GM23338 (cell line): ENCODE measurements around the gene SLAMF6. TPM values are rescaled to one million over a fixed set of nuclear protein-coding genes. Genes with fewer than 3 reads are reported as not detected.

Experiments used
- ATAC-seq: fragments of 200-7000 bp; cut with Tn5 transposase; 3 replicates; pipeline ENCODE4 v1.9.1; 2020
- DNase-seq: peaks from one replicate; pipeline ENCODE4 v3.0.0-alpha.2; 2015; ENCODE audit warnings: low spot score
- H2AFZ ChIP-seq: fragments of 200-600 bp; sonication (generic); 2 replicates; pipeline ENCODE4 v1.8.0; 2016; ENCODE audit warnings: antibody characterized with exemption, mild to moderate bottlenecking, moderate library complexity
- H3F3A ChIP-seq: fragments of 200-600 bp; sonication (generic); replicated peaks from 2 replicates; pipeline ENCODE4 v1.8.0; 2017; ENCODE audit warnings: antibody characterized with exemption, mixed run types, low read depth
- H3K27ac ChIP-seq: fragments of 200-600 bp; sonication (generic); 2 replicates; pipeline ENCODE4 v1.6.1; 2016; ENCODE audit warnings: low read depth
- H3K27me3 ChIP-seq: fragments of 200-600 bp; sonication (generic); 2 replicates; pipeline ENCODE4 v1.8.0; 2016; ENCODE audit warnings: mild to moderate bottlenecking, mixed run types, moderate library complexity; ENCODE audit not compliant: insufficient read depth
- H3K36me3 ChIP-seq: fragments of 200-600 bp; sonication (generic); 2 replicates; pipeline ENCODE4 v1.8.0; 2016; ENCODE audit warnings: mild to moderate bottlenecking; ENCODE audit not compliant: insufficient read depth
- H3K4me1 ChIP-seq: fragments of 200-600 bp; sonication (generic); 2 replicates; pipeline ENCODE4 v1.8.0; 2016; ENCODE audit warnings: mild to moderate bottlenecking, moderate library complexity; ENCODE audit not compliant: insufficient read depth
- H3K4me2 ChIP-seq: fragments of 200-600 bp; sonication (generic); 2 replicates; pipeline ENCODE4 v1.7.1; 2017; ENCODE audit warnings: mixed run types
- H3K4me3 ChIP-seq: fragments of 200-600 bp; sonication (generic); 2 replicates; pipeline ENCODE4 v1.6.1; 2016; ENCODE audit warnings: mixed run types
- H3K79me2 ChIP-seq: fragments of 200-600 bp; sonication (generic); replicated peaks from 2 replicates; pipeline ENCODE4 v1.8.0; 2017; ENCODE audit warnings: mild to moderate bottlenecking; ENCODE audit not compliant: insufficient read depth
- H3K9me2 ChIP-seq: fragments of 200-600 bp; sonication (generic); 2 replicates; pipeline ENCODE4 v1.8.0; 2017; ENCODE audit not compliant: insufficient read depth
- H4K20me1 ChIP-seq: fragments of 200-600 bp; sonication (generic); replicated peaks from 2 replicates; pipeline ENCODE4 v1.8.0; 2017; ENCODE audit warnings: mild to moderate bottlenecking; ENCODE audit not compliant: insufficient read depth
- H3K27ac Mint-ChIP-seq: 2 replicates; pipeline ENCODE4 v1.8.0; 2020; ENCODE audit warnings: inconsistent platforms, mild to moderate bottlenecking, moderate library complexity, mixed read lengths
- H3K27me3 Mint-ChIP-seq: 3 replicates; pipeline ENCODE4 v1.8.0; 2022; ENCODE audit warnings: low read depth, mild to moderate bottlenecking, moderate library complexity, mixed read lengths, inconsistent platforms; ENCODE audit not compliant: insufficient read depth, poor library complexity
- H3K36me3 Mint-ChIP-seq: 3 replicates; pipeline ENCODE4 v1.8.0; 2021; ENCODE audit warnings: low read depth, mild to moderate bottlenecking, inconsistent platforms, moderate library complexity, mixed read lengths
- H3K4me1 Mint-ChIP-seq: 3 replicates; pipeline ENCODE4 v1.8.0; 2020; ENCODE audit warnings: mild to moderate bottlenecking, inconsistent platforms, mixed read lengths
- H3K4me3 Mint-ChIP-seq: 3 replicates; pipeline ENCODE4 v1.8.0; 2021; ENCODE audit warnings: moderate library complexity, mild to moderate bottlenecking, inconsistent platforms, mixed read lengths
- H3K9me3 Mint-ChIP-seq: 3 replicates; pipeline ENCODE4 v1.8.0; 2020; ENCODE audit warnings: moderate library complexity, mild to moderate bottlenecking, inconsistent platforms, mixed read lengths
- CTCF ChIP-seq, 2 experiments: fragments of 200-600 bp in 1 of 2; sonication (generic) in 1 of 2; conservative IDR thresholded peaks; 2 replicates each; pipeline versions ENCODE4 v1.5.1 to v1.6.1; 2016 to 2017; ENCODE audit warnings: antibody characterized with exemption in 2 of 2, low read depth in 2 of 2, mild to moderate bottlenecking in 2 of 2, moderate library complexity in 1 of 2
- ETS1 ChIP-seq: IDR thresholded peaks from 2 replicates; pipeline ENCODE4 v1.6.1; 2016; ENCODE audit warnings: antibody characterized with exemption
- NANOG ChIP-seq: IDR thresholded peaks from 2 replicates; pipeline ENCODE4 v1.6.1; 2016; ENCODE audit warnings: antibody characterized with exemption, borderline replicate concordance
- ZNF114 ChIP-seq: fragments of 250-450 bp; sonication (Bioruptor Pico); IDR thresholded peaks from 2 replicates; pipeline ENCODE4 v1.5.0; 2020; ENCODE audit warnings: mild to moderate bottlenecking, moderate library complexity
- ZNF331 ChIP-seq: fragments of 250-450 bp; sonication (Bioruptor Pico); IDR thresholded peaks from 2 replicates; pipeline ENCODE4 v1.5.0; 2020; ENCODE audit warnings: low read depth, mild to moderate bottlenecking, moderate library complexity
- ZNF462 ChIP-seq: fragments of 250-450 bp; sonication (Bioruptor Pico); IDR thresholded peaks from 2 replicates; pipeline ENCODE4 v1.5.0; 2020; ENCODE audit warnings: mild to moderate bottlenecking, moderate library complexity
- polyA plus RNA-seq: library from polyadenylated mRNA; unstranded; fragments of >200 nt; fragmentation: Nextera tagmentation; extraction: Ambion mirVana; gene quantifications from 2 replicates; pipeline ENCODE4 v1.2.1, GENCODE V29; 2016
- total RNA-seq: library from RNA; depleted of rRNA; stranded (reverse); fragments of >200 nt; shearing (Covaris generic); gene quantifications from 2 replicates; pipeline ENCODE4 v1.2.3, GENCODE V29; 2014

SLAMF6 gene
- total and polyA plus RNA-seq, 2 experiments from 2014 or later: not detected

- TF ChIP-seq ZNF462 (no peak), ZNF331 (CRISPR knock-in tag) (no peak)
Observed at GRCh38 chr1:160539990-160540858, 17.2 kb upstream of the SLAMF6 start (continued).

- H3K27me3 ChIP-seq: no peaks in the 10 kb centered on the region
- H3K4me3 ChIP-seq: no peak overlapping the region
- Mint-ChIP-seq H3K4me1 (no peaks in the 10 kb centered on the region), H3K27ac (no peak overlapping the region), H3K9me3 (peaks cover 4% of the 10 kb centered on the region), H3K4me3 (no peak overlapping the region), H3K36me3 (peaks cover 2% of the 10 kb centered on the region; the same call in 2 of the 3 replicates), H3K27me3 (no peaks in the 10 kb centered on the region)
- no peak for ATAC-seq
- no peaks in the 10 kb centered on the region for H3F3A ChIP-seq
- no peaks in the 10 kb centered on the region for H3K36me3 ChIP-seq
- H3K79me2 ChIP-seq: no peaks in the 10 kb centered on the region
- H2AFZ ChIP-seq: no peak overlapping the region
- no peak overlapping the region for H3K27ac ChIP-seq
- DNase-seq: no peak
- peaks cover 3% of the 10 kb centered on the region; the same call in 1 of the 2 replicates for H3K9me2 ChIP-seq
- H4K20me1 ChIP-seq: no peaks in the 10 kb centered on the region
- no peaks in the 10 kb centered on the region for H3K4me1 ChIP-seq
- H3K4me2 ChIP-seq: no peak overlapping the region
- TF ChIP-seq CTCF (conservative IDR thresholded peaks at IDR 0.05; ENCODE audit: low read depth in 2 of 2) (no peak), ZNF331 (CRISPR knock-in tag) (no peak), NANOG (no peak), ZNF114 (CRISPR knock-in tag) (no peak), ETS1 (no peak)
Observed at GRCh38 chr1:160539684-160539989, 16.6 kb upstream of the SLAMF6 start.
